Left lung (tissue), 10 donors: ENCODE results near the gene ZNF805. TPM values are rescaled to one million over a fixed set of nuclear protein-coding genes. Genes with fewer than 3 reads are reported as not detected.
"Not testable (repeated sequence)": the region's sequence is repeated elsewhere in the genome, so short reads cannot be mapped to it uniquely, and the experiment has no call there.

Experiments used
- ATAC-seq: fragments of 200-7000 bp; cut with Tn5 transposase; one replicate; pipeline ENCODE4 v1.9.1; 2020; ENCODE audit warnings: moderate library complexity
- DNase-seq, 4 donors: peaks; one replicate each; pipeline ENCODE4 v3.0.0-alpha.2; 2013 to 2020
- H3K27ac ChIP-seq, 2 donors: fragments of 200-600 bp; sonication (generic) in 1 of 2; one replicate each; pipeline versions ENCODE4 v1.5.0 to v1.8.0; 2020 to 2021
- H3K27me3 ChIP-seq, 2 donors: fragments of 200-600 bp; sonication (generic) in 1 of 2; one replicate each; pipeline versions ENCODE4 v1.5.0 to v1.8.0; 2020 to 2021
- H3K36me3 ChIP-seq, 2 donors: fragments of 200-600 bp; sonication (generic) in 1 of 2; one replicate each; pipeline versions ENCODE4 v1.5.0 to v1.8.0; 2020 to 2021
- H3K4me1 ChIP-seq, 2 donors: fragments of 200-600 bp; one replicate each; pipeline ENCODE4 v1.8.0; 2021
- H3K4me3 ChIP-seq, 2 donors: fragments of 200-600 bp; sonication (generic) in 1 of 2; one replicate each; pipeline versions ENCODE4 v1.5.0 to v1.8.0; 2020 to 2021; ENCODE audit warnings: mild to moderate bottlenecking in 1 of 2
- H3K9me3 ChIP-seq, 2 donors: fragments of 200-600 bp; sonication (generic) in 1 of 2; one replicate each; pipeline versions ENCODE4 v1.5.0 to v1.8.0; 2020 to 2021
- CTCF ChIP-seq, 2 donors: fragments of 200-600 bp; sonication (generic) in 1 of 2; IDR thresholded peaks; one replicate each; pipeline versions ENCODE4 v1.5.0 to v1.8.0; 2021; ENCODE audit warnings: antibody characterized with exemption in 2 of 2
- intact Hi-C, 2 donors: fragments of 100-400 bp; cut with DNase I; formaldehyde crosslinking; loops; one replicate each; pipeline versions ENCODE4 v1.11.2 to v1.14.2; 2022
- polyA plus RNA-seq, 6 donors: library from polyadenylated mRNA; unstranded; fragments of 120-200 nt; gene quantifications; one replicate each; pipeline ENCODE4 v1.2.1, GENCODE V29; 2013; ENCODE audit not compliant: insufficient read length in 6 of 6
- total RNA-seq, 2 donors: library from RNA; stranded (reverse); fragmentation: NEBNext Ultra II Directional; extraction: Animal tissue kit (Norgen Biotek cat#: 25700); gene quantifications; one replicate each; pipeline ENCODE4 v1.2.1, GENCODE V29; 2021
- donor health status: DM: no; HTN: yes; CAD: no.
- donor health status: DM: no; HTN: no; CAD: no.

The ZNF805 gene
- total and polyA plus RNA-seq, 8 donors = 6.0 to 13.8 (median 7.4) TPM

DNA sequence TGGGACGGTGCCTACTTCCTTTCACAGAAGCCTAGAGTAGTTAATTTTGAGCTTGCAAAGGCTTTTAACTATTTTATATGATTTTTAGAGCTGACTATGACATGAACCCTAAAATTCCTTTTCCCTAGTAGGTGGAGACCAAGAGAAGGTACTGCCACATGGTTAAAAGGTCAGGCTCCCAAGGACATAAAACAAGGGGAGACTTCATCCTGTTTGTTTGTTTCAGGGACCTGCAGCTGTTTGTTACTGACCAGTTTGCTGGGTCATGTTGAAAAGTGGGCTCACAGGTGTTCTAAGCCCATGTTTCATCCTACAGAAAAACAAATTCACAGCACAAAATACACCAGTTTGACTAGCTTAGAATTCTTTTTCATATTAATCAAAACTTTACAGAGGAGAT, 36.0 kb downstream of the ZNF805 start:
- no peaks in the 10 kb centered on the region for H3K36me3 ChIP-seq
- H3K27ac ChIP-seq = no peak overlapping the region
- no peaks in the 10 kb centered on the region for H3K9me3 ChIP-seq
- no peaks in the 10 kb centered on the region for H3K27me3 ChIP-seq
- DNase-seq = no peak
- intact Hi-C loops = no loop called here
- peaks cover 0 to 12% of the 10 kb centered on the region in 2 donors for H3K4me1 ChIP-seq
- no peak overlapping the region for H3K4me3 ChIP-seq
- no peak for TF ChIP-seq CTCF (IDR thresholded peaks at IDR 0.05)
- ATAC-seq = no peak

- peaks cover 11 to 32% of the 10 kb centered on the region in 2 donors for H3K4me1 ChIP-seq
- H3K27ac ChIP-seq, DNase-seq, intact Hi-C loops, H3K27me3 ChIP-seq, H3K36me3 ChIP-seq, ATAC-seq, H3K9me3 ChIP-seq, H3K4me3 ChIP-seq: not testable (repeated sequence)
Observed at GRCh38 chr19:57278481-57278880, 38.0 kb downstream of the ZNF805 start.

- Histone ChIP-seq H3K27me3 (no peaks in the 10 kb centered on the region), H3K36me3 (peaks cover 0 to 13% of the 10 kb centered on the region in 2 donors), H3K4me1 (peaks cover 11 to 32% of the 10 kb centered on the region in 2 donors), H3K27ac (peak overlapping the region; percentile 93 to 99), H3K9me3 (no peaks in the 10 kb centered on the region), H3K4me3 (peak overlapping the region; percentile 91 to 96)
- DNase-seq (peak; percentile 91 to 98 (median 94)), ATAC-seq (peak; percentile 96)
- TF ChIP-seq CTCF (IDR thresholded peaks at IDR 0.05) = peak; percentile 7 to 9
- intact Hi-C loops = no loop called here
Observed at GRCh38 chr19:57279418-57280164, 39.2 kb downstream of the ZNF805 start.

DNA sequence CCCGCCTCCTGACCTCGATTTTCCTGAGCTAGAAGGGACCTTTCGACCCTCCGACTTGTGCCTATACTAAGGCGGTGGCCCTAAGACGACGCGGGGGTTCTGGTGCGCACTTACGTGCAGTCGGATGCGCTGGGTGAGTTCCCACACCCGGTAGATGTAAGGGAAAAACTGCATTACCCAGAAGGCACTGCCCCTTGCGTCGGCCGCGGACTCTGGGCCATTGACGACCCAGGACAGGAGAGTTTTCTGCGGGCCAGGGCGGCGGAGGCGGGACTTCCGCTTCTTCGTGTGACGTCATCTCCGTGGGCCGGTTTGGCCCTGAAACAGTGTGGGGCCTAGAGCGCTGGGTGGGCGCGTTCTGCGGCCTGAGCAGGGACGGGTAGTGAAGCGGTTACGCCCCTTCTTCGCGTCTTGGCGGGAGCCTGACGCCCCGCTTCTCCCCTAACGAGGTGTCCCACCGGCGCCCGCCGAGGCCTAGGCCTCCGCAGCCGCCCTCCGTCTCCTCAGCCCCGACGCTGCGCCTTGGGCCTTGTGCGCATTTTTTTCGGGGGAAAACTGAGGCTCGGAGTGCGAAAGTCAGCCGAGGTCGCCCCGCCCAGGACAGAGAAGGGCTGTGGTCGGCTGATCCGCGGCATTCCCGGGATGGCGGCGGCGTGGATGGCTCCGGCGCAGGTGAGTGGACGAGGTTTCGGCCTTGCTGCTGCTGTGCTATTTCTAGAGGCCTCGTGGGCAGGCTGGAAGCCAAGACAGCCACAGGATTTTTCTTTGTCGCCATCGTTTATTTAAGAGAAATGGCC, 39.9 kb downstream of the ZNF805 start, which contains the start of gene ZNF460:
Gene ZNF460, plus strand, starts transcription at position 321 of the 797 bp plus-strand sequence. Its CDS starts 322 bp downstream, at position 643.
- intact Hi-C loops = no loop called here
- TF ChIP-seq CTCF (IDR thresholded peaks at IDR 0.05) = peak in 1 of 2 donors; percentile 4
- DNase-seq = peak; percentile 97 to 99 (median 98)
- Histone ChIP-seq H3K4me1 (peaks cover 11 to 32% of the 10 kb centered on the region in 2 donors), H3K27ac (peak within 1 kb of the TSS; percentile 93 to 99), H3K27me3 (no peaks in the 10 kb centered on the region), H3K4me3 (peak within 1 kb of the TSS; percentile 91 to 96), H3K9me3 (no peaks in the 10 kb centered on the region), H3K36me3 (peaks cover 0 to 21% of the 10 kb centered on the region in 2 donors)
- peak; percentile 98 for ATAC-seq

DNA sequence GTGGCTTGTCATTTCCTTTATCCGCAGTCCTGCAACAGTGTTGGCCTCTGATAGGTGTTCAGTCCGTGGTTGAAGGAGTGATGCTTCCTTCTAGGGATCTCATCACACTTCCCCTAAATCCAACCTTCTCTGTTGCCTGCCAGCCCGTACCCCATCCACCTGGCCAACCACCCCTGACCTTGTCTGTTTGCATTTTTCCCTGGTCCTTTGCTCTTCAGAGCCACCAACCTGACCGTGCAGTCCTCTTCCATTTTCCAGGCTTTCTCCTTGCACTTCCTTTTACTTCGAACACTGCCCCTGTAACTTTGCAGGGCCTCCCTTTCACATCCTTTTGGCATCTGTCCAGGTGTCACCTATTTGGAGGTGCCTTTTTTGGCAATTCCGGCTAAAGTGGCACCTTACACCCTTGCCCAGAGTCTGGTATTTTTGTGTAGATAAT, 40.5 kb downstream of the ZNF805 start:
- no peak for TF ChIP-seq CTCF (IDR thresholded peaks at IDR 0.05)
- ATAC-seq = no peak
- peaks cover 11 to 32% of the 10 kb centered on the region in 2 donors for H3K4me1 ChIP-seq
- peak overlapping the region; percentile 91 to 96 for H3K4me3 ChIP-seq
- no peaks in the 10 kb centered on the region for H3K27me3 ChIP-seq
- H3K36me3 ChIP-seq = peaks cover 0 to 27% of the 10 kb centered on the region in 2 donors
- peak in 2 of 4 donors; percentile 24 to 37 for DNase-seq
- intact Hi-C loops = no loop called here
- H3K9me3 ChIP-seq = no peaks in the 10 kb centered on the region
- peak overlapping the region; percentile 93 to 99 for H3K27ac ChIP-seq
